ENCODE data around the gene LAMA2. TPM values are rescaled to one million over a fixed set of nuclear protein-coding genes. Genes with fewer than 3 reads are reported as not detected.

Gene LAMA2
- total and polyA plus RNA-seq, 2 of the 8 experiments (the other 6 are each of a cell fraction or from before 2014, with no cell fraction given): 1.3 to 3.8 TPM

- Histone ChIP-seq H3K14ac (ENCODE audit: insufficient read length) (no peak overlapping the region), H4K5ac (ENCODE audit: insufficient read length, low read depth, low read length) (no peak overlapping the region), H3K23ac (ENCODE audit: insufficient read length) (no peak overlapping the region), H2AK5ac (ENCODE audit: low read depth, low read length) (no peak overlapping the region), H3K23me2 (ENCODE audit: low read depth, low read length) (no peaks in the 10 kb centered on the region), H3K36me3 (ENCODE audit: control insufficient read depth in 2 of 4, insufficient read depth in 4 of 4, low read length in 3 of 4) (no peaks in the 10 kb centered on the region), H2BK12ac (ENCODE audit: low read depth, low read length) (no peak overlapping the region), H3K9me3 (ENCODE audit: insufficient read depth in 2 of 2, low read depth in 1 of 2, low read length in 1 of 2) (no peaks in the 10 kb centered on the region), H3K27me3 (replicated peaks in 1 of 4; ENCODE audit: control insufficient read depth in 3 of 4, extremely low read depth in 1 of 4, insufficient read depth in 3 of 4, low read length in 3 of 4) (no peaks in the 10 kb centered on the region), H2AFZ (ENCODE audit: low read length) (no peak overlapping the region), H3K79me1 (ENCODE audit: low read depth, low read length) (no peaks in the 10 kb centered on the region), H3K4me2 (ENCODE audit: insufficient read depth in 1 of 2, low read depth in 2 of 2, low read length in 2 of 2) (no peak overlapping the region), H4K91ac (replicated peaks; ENCODE audit: insufficient read length, low read length) (no peak overlapping the region), H3K27ac (ENCODE audit: low read depth, low read length) (no peak overlapping the region), H3K4ac (replicated peaks; ENCODE audit: insufficient read length, low read depth, low read length) (no peak overlapping the region), H3K56ac (replicated peaks; ENCODE audit: insufficient read length, low read depth, low read length) (no peak overlapping the region), H3K18ac (ENCODE audit: extremely low read depth, low read length) (no peak overlapping the region), H2BK120ac (replicated peaks; ENCODE audit: low read depth, low read length) (no peak overlapping the region), H3K4me1 (replicated peaks in 1 of 4; ENCODE audit: control insufficient read depth in 3 of 4, insufficient read depth in 4 of 4, low read length in 3 of 4) (no peaks in the 10 kb centered on the region; a peak in 1 of 7 replicates), H3K4me3 (ENCODE audit: extremely low read depth in 1 of 4, insufficient read depth in 2 of 4, low read depth in 3 of 4, low read length in 4 of 4) (no peak overlapping the region), H2BK5ac (ENCODE audit: low read depth, low read length) (no peak overlapping the region), H2BK15ac (ENCODE audit: low read length) (no peak overlapping the region), H4K20me1 (replicated peaks in 1 of 2; ENCODE audit: control insufficient read depth in 1 of 2, insufficient read depth in 2 of 2, low read length in 2 of 2) (no peaks in the 10 kb centered on the region), H2BK20ac (ENCODE audit: low read length) (no peak overlapping the region), H4K8ac (ENCODE audit: extremely low read depth, insufficient read depth, low read length) (no peak overlapping the region), H3K9ac (replicated peaks in 1 of 4; ENCODE audit: extremely low read depth in 1 of 4, low read depth in 3 of 4, low read length in 3 of 4) (no peak overlapping the region), H3K79me2 (ENCODE audit: control insufficient read depth in 1 of 2, insufficient read depth in 2 of 2, low read length in 2 of 2) (no peaks in the 10 kb centered on the region)
- ChIA-PET POLR2A (ENCODE audit: partially characterized antibody) (no interaction called here), CTCF (ENCODE audit: partially characterized antibody) (no interaction called here)
- FAIRE-seq (no peak), DNase-seq (ENCODE audit: low read depth in 1 of 2, low spot score in 2 of 2) (no peak)
- TF ChIP-seq GABPA (IDR thresholded peaks at IDR 0.05; ENCODE audit: borderline replicate concordance, insufficient read depth, low read length) (no peak), SIRT6 (IDR thresholded peaks at IDR 0.05; ENCODE audit: low read length) (no peak), ATF2 (IDR thresholded peaks at IDR 0.05; ENCODE audit: low read length) (no peak), SP4 (IDR thresholded peaks at IDR 0.05; ENCODE audit: low read length) (no peak), TCF12 (IDR thresholded peaks at IDR 0.05; ENCODE audit: low read depth, low read length) (no peak), NANOG (IDR thresholded peaks at IDR 0.05; ENCODE audit: insufficient read depth, low read depth, low read length, poor library complexity, severe bottlenecking) (no peak), SP2 (IDR thresholded peaks at IDR 0.05; ENCODE audit: low read length) (no peak), SP1 (IDR thresholded peaks at IDR 0.05; ENCODE audit: low read depth, low read length) (no peak), TAF7 (optimal IDR thresholded peaks at IDR 0.05; ENCODE audit: borderline replicate concordance, low read depth, low read length) (no peak), MAX (IDR thresholded peaks at IDR 0.05) (no peak), BRCA1 (IDR thresholded peaks at IDR 0.05; ENCODE audit: low read depth, low read length) (no peak), TAF1 (IDR thresholded peaks at IDR 0.05; ENCODE audit: low read depth, low read length) (no peak), RBBP5 (IDR thresholded peaks at IDR 0.05; ENCODE audit: borderline replicate concordance, low read depth, low read length) (no peak), CREB1 (IDR thresholded peaks at IDR 0.05) (no peak), HDAC6 (IDR thresholded peaks at IDR 0.05; ENCODE audit: low read depth, low read length) (no peak)
Observed at GRCh38 chr6:129099696-129100095, 216.8 kb downstream of the LAMA2 start.
